H1 (cell line): ENCODE data around the gene MOB3B. TPM values are rescaled to one million over a fixed set of nuclear protein-coding genes. Genes with fewer than 3 reads are reported as not detected.

Experiments
- CTCF ChIA-PET: fragments of 300-600 bp; sonication (Branson Sonifier 250); formaldehyde crosslinking; loops from one replicate; lab custom pipeline; 2021; ENCODE audit not compliant: partially characterized antibody; lab: Charles Lee
- POLR2A ChIA-PET: fragments of 300-600 bp; sonication (Branson Sonifier 250); formaldehyde crosslinking; loops from one replicate; lab custom pipeline; 2021; ENCODE audit warnings: inconsistent platforms; ENCODE audit not compliant: partially characterized antibody; lab: Charles Lee
- DNase-seq, 2 experiments: peaks; one replicate each; pipeline versions ENCODE4 v3.0.0 to v3.0.0-alpha.2; 2010 to 2022; ENCODE audit warnings: low spot score in 2 of 2, low read depth in 1 of 2, mixed read lengths in 1 of 2
- FAIRE-seq: peaks from 2 replicates; lab custom pipeline; 2011; peaks lifted over from hg19 to GRCh38; lab: Jason Lieb, UNC
- H2AFZ ChIP-seq: 2 replicates; pipeline ENCODE4 v1.8.1; 2012; ENCODE audit warnings: low read length, inconsistent platforms
- H2AK5ac ChIP-seq: 2 replicates; pipeline ENCODE4 v1.6.1; 2013; ENCODE audit warnings: low read depth, low read length
- H2BK120ac ChIP-seq: replicated peaks from 2 replicates; pipeline ENCODE3; 2013; ENCODE audit warnings: low read depth, low read length, inconsistent platforms
- H2BK12ac ChIP-seq: 2 replicates; pipeline ENCODE4 v1.6.1; 2013; ENCODE audit warnings: low read depth, low read length
- H2BK15ac ChIP-seq: 2 replicates; pipeline ENCODE4 v1.6.1; 2013; ENCODE audit warnings: low read length
- H2BK20ac ChIP-seq: 2 replicates; pipeline ENCODE4 v1.6.1; 2013; ENCODE audit warnings: low read length
- H2BK5ac ChIP-seq: 2 replicates; pipeline ENCODE4 v1.6.1; 2013; ENCODE audit warnings: low read depth, low read length
- H3K14ac ChIP-seq: 2 replicates; pipeline ENCODE4 v1.6.1; 2013; ENCODE audit warnings: inconsistent platforms; ENCODE audit not compliant: insufficient read length
- H3K18ac ChIP-seq: 2 replicates; pipeline ENCODE4 v1.6.1; 2013; ENCODE audit warnings: low read length; ENCODE audit errors: extremely low read depth
- H3K23ac ChIP-seq: 2 replicates; pipeline ENCODE4 v1.6.1; 2013; ENCODE audit warnings: inconsistent platforms; ENCODE audit not compliant: insufficient read length
- H3K23me2 ChIP-seq: 2 replicates; pipeline ENCODE4 v1.6.1; 2013; ENCODE audit warnings: low read depth, low read length
- H3K27ac ChIP-seq: 2 replicates; pipeline ENCODE4 v1.6.1; 2011; ENCODE audit warnings: low read depth, low read length, inconsistent platforms
- H3K27me3 ChIP-seq, 4 experiments: replicated peaks in 1 of 4; 1 replicate in 1 of 4; 2 replicates in 3 of 4; pipeline versions ENCODE4 v1.6.1 to v1.8.1; 2011 to 2013; ENCODE audit warnings: low read length in 3 of 4, mild to moderate bottlenecking in 3 of 4, inconsistent platforms in 2 of 4, mixed read lengths in 2 of 4, moderate library complexity in 1 of 4; ENCODE audit not compliant: control insufficient read depth in 3 of 4, insufficient read depth in 3 of 4; ENCODE audit errors: extremely low read depth in 1 of 4
- H3K36me3 ChIP-seq, 4 experiments: 2 replicates each; pipeline versions ENCODE4 v1.6.1 to v1.8.1; 2011 to 2013; ENCODE audit warnings: mild to moderate bottlenecking in 4 of 4, low read length in 3 of 4, moderate library complexity in 2 of 4, control low read depth in 1 of 4, inconsistent platforms in 1 of 4; ENCODE audit not compliant: insufficient read depth in 4 of 4, control insufficient read depth in 2 of 4
- H3K4ac ChIP-seq: replicated peaks from 2 replicates; pipeline ENCODE3; 2013; ENCODE audit warnings: low read length, low read depth, mixed read lengths, inconsistent platforms; ENCODE audit not compliant: insufficient read length
- H3K4me1 ChIP-seq, 4 experiments: replicated peaks in 1 of 4; 1 replicate in 1 of 4; 2 replicates in 3 of 4; pipeline versions ENCODE4 v1.6.1 to v1.8.1; 2011 to 2013; ENCODE audit warnings: low read length in 3 of 4, inconsistent platforms in 2 of 4, mixed read lengths in 1 of 4; ENCODE audit not compliant: insufficient read depth in 4 of 4, control insufficient read depth in 3 of 4
- H3K4me2 ChIP-seq, 2 experiments: 2 replicates each; pipeline versions ENCODE4 v1.6.1 to v1.8.1; 2011 to 2013; ENCODE audit warnings: low read depth in 2 of 2, low read length in 2 of 2, control low read depth in 1 of 2, inconsistent platforms in 1 of 2, mild to moderate bottlenecking in 1 of 2; ENCODE audit not compliant: insufficient read depth in 1 of 2
- H3K4me3 ChIP-seq, 4 experiments: fragments of 200-600, 300-600 bp in 1 of 4; sonication (generic), shearing (Covaris generic), sonication (Bioruptor Twin) in 1 of 4; 2 replicates each; pipeline versions ENCODE4 v1.5.1 to v1.8.1; 2011 to 2016; ENCODE audit warnings: low read length in 4 of 4, low read depth in 3 of 4, control low read depth in 2 of 4, inconsistent platforms in 2 of 4, mild to moderate bottlenecking in 2 of 4, mixed read lengths in 1 of 4, moderate library complexity in 1 of 4; ENCODE audit not compliant: insufficient read depth in 2 of 4; ENCODE audit errors: extremely low read depth in 1 of 4
- H3K56ac ChIP-seq: replicated peaks from 2 replicates; pipeline ENCODE3; 2013; ENCODE audit warnings: low read depth, mild to moderate bottlenecking, mixed read lengths, low read length, inconsistent platforms; ENCODE audit not compliant: insufficient read length
- H3K79me1 ChIP-seq: 2 replicates; pipeline ENCODE4 v1.6.1; 2013; ENCODE audit warnings: low read depth, low read length, control low read depth
- H3K79me2 ChIP-seq, 2 experiments: 2 replicates each; pipeline versions ENCODE4 v1.6.1 to v1.8.1; 2012 to 2013; ENCODE audit warnings: low read length in 2 of 2, mild to moderate bottlenecking in 2 of 2, inconsistent platforms in 1 of 2; ENCODE audit not compliant: insufficient read depth in 2 of 2, control insufficient read depth in 1 of 2
- H3K9ac ChIP-seq, 4 experiments: replicated peaks in 1 of 4; 1 replicate in 1 of 4; 2 replicates in 3 of 4; pipeline versions ENCODE4 v1.6.1 to v1.8.1; 2011 to 2013; ENCODE audit warnings: low read depth in 3 of 4, low read length in 3 of 4, control low read depth in 2 of 4, mild to moderate bottlenecking in 2 of 4, moderate library complexity in 2 of 4, inconsistent platforms in 1 of 4; ENCODE audit errors: extremely low read depth in 1 of 4
- H3K9me3 ChIP-seq, 2 experiments: 2 replicates each; pipeline versions ENCODE4 v1.6.1 to v1.8.1; 2012 to 2013; ENCODE audit warnings: mild to moderate bottlenecking in 2 of 2, moderate library complexity in 2 of 2, control low read depth in 1 of 2, inconsistent platforms in 1 of 2, low read depth in 1 of 2, low read length in 1 of 2, mixed read lengths in 1 of 2; ENCODE audit not compliant: insufficient read depth in 2 of 2
- H4K20me1 ChIP-seq, 2 experiments: replicated peaks in 1 of 2; 2 replicates each; pipeline versions ENCODE3 to v1.8.1; 2011 to 2013; ENCODE audit warnings: inconsistent platforms in 2 of 2, low read length in 2 of 2, mild to moderate bottlenecking in 1 of 2; ENCODE audit not compliant: insufficient read depth in 2 of 2, control insufficient read depth in 1 of 2
- H4K5ac ChIP-seq: 2 replicates; pipeline ENCODE4 v1.6.1; 2013; ENCODE audit warnings: low read length, low read depth, mixed read lengths, inconsistent platforms; ENCODE audit not compliant: insufficient read length
- H4K8ac ChIP-seq: 2 replicates; pipeline ENCODE4 v1.8.0; 2013; ENCODE audit warnings: mild to moderate bottlenecking, moderate library complexity, low read length, inconsistent platforms; ENCODE audit not compliant: insufficient read depth; ENCODE audit errors: extremely low read depth
- H4K91ac ChIP-seq: replicated peaks from 2 replicates; pipeline ENCODE3; 2013; ENCODE audit warnings: low read length, mixed read lengths, inconsistent platforms; ENCODE audit not compliant: insufficient read length
- BCL11A ChIP-seq, 2 experiments: IDR thresholded peaks; one replicate each; pipeline ENCODE4 v1.6.1; 2011; ENCODE audit warnings: low read depth in 2 of 2, low read length in 2 of 2, mild to moderate bottlenecking in 2 of 2
- BRCA1 ChIP-seq: IDR thresholded peaks from 2 replicates; pipeline ENCODE4 v1.6.1; 2012; ENCODE audit warnings: low read depth, low read length, improper control_type of control experiment
- CBX5 ChIP-seq: fragments of 300-800, 300-1000 bp; sonication (generic); IDR thresholded peaks from 2 replicates; pipeline ENCODE4 v1.7.1; 2016; ENCODE audit warnings: antibody characterized with exemption, low read length, low read depth
- CBX8 ChIP-seq: fragments of 300-800, 300-1000 bp; sonication (generic); IDR thresholded peaks from 2 replicates; pipeline ENCODE4 v1.7.1; 2016; ENCODE audit warnings: low read depth, low read length, borderline replicate concordance
- FOSL1 ChIP-seq: IDR thresholded peaks from 2 replicates; pipeline ENCODE4 v1.6.1; 2011; ENCODE audit warnings: mild to moderate bottlenecking, low read depth, low read length, moderate library complexity; ENCODE audit not compliant: insufficient read depth
- KDM5A ChIP-seq: fragments of 200-600 bp; IDR thresholded peaks from 2 replicates; pipeline ENCODE4 v1.7.1; 2012; ENCODE audit warnings: mild to moderate bottlenecking, low read length, inconsistent platforms, mixed read lengths
- MAFK ChIP-seq: IDR thresholded peaks from 2 replicates; pipeline ENCODE4 v1.6.1; 2012; ENCODE audit warnings: low read depth, mild to moderate bottlenecking, improper control_type of control experiment, low read length
- MAX ChIP-seq: IDR thresholded peaks from 2 replicates; pipeline ENCODE4 v1.6.1; 2012; ENCODE audit warnings: inconsistent platforms
- RBBP5 ChIP-seq: IDR thresholded peaks from 2 replicates; pipeline ENCODE4 v1.7.1; 2012; ENCODE audit warnings: low read depth, mild to moderate bottlenecking, inconsistent platforms, low read length, moderate library complexity, borderline replicate concordance
- SAP30 ChIP-seq: fragments of 300-600 bp; sonication (generic); IDR thresholded peaks from 2 replicates; pipeline ENCODE4 v1.7.1; 2012; ENCODE audit warnings: low read length, moderate library complexity, mild to moderate bottlenecking, inconsistent platforms; ENCODE audit not compliant: insufficient read depth, insufficient replicate concordance
- TAF7 ChIP-seq: optimal IDR thresholded peaks from 2 replicates; pipeline ENCODE3; 2011; ENCODE audit warnings: low read depth, mild to moderate bottlenecking, inconsistent platforms, low read length, moderate library complexity, borderline replicate concordance
- ZNF274 ChIP-seq: IDR thresholded peaks from 2 replicates; pipeline ENCODE4 v1.7.0; 2012; ENCODE audit warnings: low read length, borderline replicate concordance; ENCODE audit errors: extremely low read depth
- WGBS, 2 experiments: shearing (Covaris generic) in 1 of 2; methylation state at CpG; one replicate each; pipeline versions ENCODE4 v1.1.6 to v1.1.7; 2013 to 2015; ENCODE audit warnings: low lambda C conversion rate in 2 of 2, mixed read lengths in 2 of 2, inconsistent platforms in 1 of 2, low coverage in 1 of 2, missing lambda C conversion rate in 1 of 2; ENCODE audit not compliant: insufficient replicate concordance in 2 of 2, insufficient coverage in 1 of 2, insufficient read length in 1 of 2; ENCODE audit errors: extremely low coverage in 1 of 2, missing lambda C conversion rate in 1 of 2; 5-methylcytosine and 5-hydroxymethylcytosine counted together
- polyA plus RNA-seq, 7 experiments: library from polyadenylated mRNA; depleted of rRNA in 3 of 7; stranded (reverse) in 5 of 7; unstranded in 2 of 7; fragments of >200 nt in 5 of 7; fragments of 200-250 nt in 2 of 7; gene quantifications; 1 replicate in 5 of 7; 2 replicates in 1 of 7; 4 replicates in 1 of 7; pipeline versions ENCODE4 v1.2.1 to v1.2.3, GENCODE V29; 2011 to 2013; ENCODE audit warnings: missing spikeins in 2 of 7, mixed read lengths in 2 of 7
- total RNA-seq: library from RNA; stranded (reverse); fragmentation: NEBNext Ultra II Directional; extraction: Animal tissue kit (Norgen Biotek cat#: 25700); gene quantifications from 2 replicates; pipeline ENCODE4 v1.2.1, GENCODE V29; 2021

Gene MOB3B
- total and polyA plus RNA-seq, 2 of the 8 experiments (the other 6 are each of a cell fraction or from before 2014, with no cell fraction given): 12.7 to 16.1 TPM

DNA sequence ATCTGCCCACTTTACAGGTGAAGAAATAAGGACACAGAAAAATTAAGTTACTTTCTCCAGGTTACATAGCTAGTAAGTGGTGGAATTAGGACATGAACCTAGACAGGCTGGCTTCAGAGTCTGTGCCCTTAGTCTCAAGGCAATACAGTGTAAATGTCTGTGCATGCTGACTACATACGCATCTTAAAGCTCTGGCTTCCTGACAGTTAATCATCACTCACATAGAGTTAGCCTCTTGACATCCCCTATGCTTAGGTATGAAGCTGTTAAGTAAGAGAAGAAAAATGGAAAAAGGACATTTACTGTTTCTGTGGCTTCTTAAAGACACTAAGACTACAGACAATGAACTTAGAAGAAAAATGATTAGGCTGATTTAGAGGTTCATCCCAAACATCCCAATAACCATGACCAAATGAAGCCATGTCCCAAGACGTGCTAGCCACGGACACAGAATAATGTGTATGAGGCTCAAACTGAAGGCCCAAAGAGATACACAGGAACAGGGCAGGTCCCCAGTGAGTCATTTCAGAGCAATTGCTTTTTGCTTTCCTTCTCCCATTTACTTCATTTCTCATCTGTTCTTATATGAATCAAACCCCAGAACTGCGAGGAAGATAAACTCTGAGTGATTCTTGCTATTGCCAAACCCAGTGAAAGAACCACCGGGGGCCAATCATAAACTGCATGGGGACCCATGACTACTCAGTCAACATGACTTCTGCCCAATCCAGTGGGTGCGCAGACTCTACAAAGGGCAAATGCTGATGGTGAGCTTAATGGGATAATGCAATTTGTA lies 105.5 kb downstream of the MOB3B start:
- WGBS, 2 experiments: 92% methylated on average over 6 of the region's 6 CpGs; no CpG with 5 or more reads in 1 of the 2 experiments
- H3K23ac ChIP-seq: no peak overlapping the region
- H3K4ac ChIP-seq: no peak overlapping the region
- H4K20me1 ChIP-seq: no peaks in the 10 kb centered on the region
- H3K56ac ChIP-seq: no peak overlapping the region
- H3K27me3 ChIP-seq: no peaks in the 10 kb centered on the region
- ChIA-PET POLR2A (interaction anchor here (0.7 kb wide), 2 partner anchors 11 to 694 kb away, joined by 3 to 4 read pairs; no protein-coding TSS in a partner anchor), CTCF (interaction anchor here (0.6 to 1.9 kb wide), 4 partner anchors 10 to 71 kb away, joined by 3 to 6 read pairs (median 3); no protein-coding TSS in a partner anchor)
- no peak overlapping the region for H4K5ac ChIP-seq
- H4K91ac ChIP-seq: no peak overlapping the region
- no peak overlapping the region for H2BK12ac ChIP-seq
- H3K9ac ChIP-seq: no peak overlapping the region
- H3K79me1 ChIP-seq: peaks cover 4% of the 10 kb centered on the region; the same call in 1 of the 2 replicates
- H3K18ac ChIP-seq: no peak overlapping the region
- H3K9me3 ChIP-seq: no peaks in the 10 kb centered on the region
- H3K4me2 ChIP-seq: no peak overlapping the region
- no peak overlapping the region for H2BK20ac ChIP-seq
- FAIRE-seq (no peak), DNase-seq (no peak)
- no peaks in the 10 kb centered on the region; a peak in 1 of 8 replicates for H3K36me3 ChIP-seq
- H3K23me2 ChIP-seq: no peaks in the 10 kb centered on the region
- H3K27ac ChIP-seq: no peak overlapping the region
- peaks cover 1 to 20% (median 14%) of the 10 kb centered on the region in 4 experiments; a peak in 5 of 7 replicates for H3K4me1 ChIP-seq
- H3K79me2 ChIP-seq: no peaks in the 10 kb centered on the region
- H3K14ac ChIP-seq: no peak overlapping the region
- H2BK120ac ChIP-seq: no peak overlapping the region
- H2BK15ac ChIP-seq: no peak overlapping the region
- no peak overlapping the region for H2AK5ac ChIP-seq
- no peak overlapping the region for H4K8ac ChIP-seq
- H3K4me3 ChIP-seq: no peak overlapping the region
- H2AFZ ChIP-seq: no peak overlapping the region
- H2BK5ac ChIP-seq: no peak overlapping the region
- TF ChIP-seq SAP30 (no peak), RBBP5 (no peak), MAFK (no peak), MAX (no peak), ZNF274 (no peak), CBX8 (no peak), BCL11A (IDR thresholded peaks at IDR 0.05; ENCODE audit: low read depth in 2 of 2, low read length in 2 of 2) (no peak), FOSL1 (no peak), KDM5A (no peak), TAF7 (no peak), CBX5 (no peak), BRCA1 (no peak)
